Ishikawa (cell line): ENCODE results near the gene EIF4G2.

Experiments used
- CEBPB ChIP-seq: IDR thresholded peaks from 2 replicates; pipeline ENCODE4 v1.6.1; 2012
- CREB1 ChIP-seq: IDR thresholded peaks from 2 replicates; pipeline ENCODE4 v1.6.1; 2012; ENCODE audit warnings: low read depth
- EGR1 ChIP-seq: IDR thresholded peaks from 2 replicates; pipeline ENCODE4 v1.6.1; 2012
- EP300 ChIP-seq: IDR thresholded peaks from 2 replicates; pipeline ENCODE4 v1.6.1; 2012; ENCODE audit warnings: borderline replicate concordance
- FOXM1 ChIP-seq: IDR thresholded peaks from 2 replicates; pipeline ENCODE4 v1.6.1; 2012; ENCODE audit warnings: low read depth, borderline replicate concordance
- MAX ChIP-seq: IDR thresholded peaks from 2 replicates; pipeline ENCODE4 v1.6.1; 2012
- NFIC ChIP-seq: IDR thresholded peaks from 2 replicates; pipeline ENCODE4 v1.6.1; 2012
- RAD21 ChIP-seq: IDR thresholded peaks from 2 replicates; pipeline ENCODE4 v1.6.1; 2012; ENCODE audit warnings: low read depth
- TAF1 ChIP-seq: IDR thresholded peaks from 2 replicates; pipeline ENCODE4 v1.6.1; 2012; ENCODE audit warnings: low read depth, mild to moderate bottlenecking
- TCF12 ChIP-seq: IDR thresholded peaks from 2 replicates; pipeline ENCODE4 v1.6.1; 2012; ENCODE audit warnings: low read depth
- TEAD4 ChIP-seq: IDR thresholded peaks from 2 replicates; pipeline ENCODE4 v1.6.1; 2012
- YY1 ChIP-seq: IDR thresholded peaks from 2 replicates; pipeline ENCODE4 v1.6.1; 2012; ENCODE audit warnings: low read depth
- ZBTB7A ChIP-seq: IDR thresholded peaks from 2 replicates; pipeline ENCODE4 v1.6.1; 2012; ENCODE audit warnings: low read depth
- TF ChIP-seq, protein P1 (sequence below): IDR thresholded peaks from 2 replicates; pipeline ENCODE4 v1.6.1; 2012; ENCODE audit warnings: low read depth, mild to moderate bottlenecking
- TF ChIP-seq, protein P2 (sequence below): IDR thresholded peaks from 2 replicates; pipeline ENCODE4 v1.6.1; 2012

Gene EIF4G2

DNA sequence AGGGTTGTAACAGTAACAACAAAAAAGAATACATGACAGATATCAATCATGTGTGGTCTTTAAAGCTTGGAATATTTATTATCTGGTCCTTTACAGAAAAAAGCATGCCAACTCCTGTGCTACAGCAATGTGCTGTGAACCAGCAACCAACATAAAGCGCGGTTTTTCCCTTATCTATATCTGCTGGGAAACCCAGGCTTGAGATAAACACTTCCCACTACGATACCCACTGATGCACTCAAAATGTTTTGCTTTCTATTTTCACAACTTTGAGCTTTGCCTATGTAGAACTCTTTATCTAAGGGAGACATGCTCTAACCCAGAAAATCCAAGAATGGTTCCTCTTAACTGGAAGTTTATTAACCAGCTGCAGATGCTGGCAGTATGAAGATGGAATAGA is 30.2 kb upstream of the EIF4G2 start:
- TF ChIP-seq EGR1 (no peak), FOXM1 (no peak), EP300 (no peak), CREB1 (no peak), NFIC (no peak), YY1 (no peak), TCF12 (no peak), TAF1 (no peak)
- TF ChIP-seq, protein P1, sequence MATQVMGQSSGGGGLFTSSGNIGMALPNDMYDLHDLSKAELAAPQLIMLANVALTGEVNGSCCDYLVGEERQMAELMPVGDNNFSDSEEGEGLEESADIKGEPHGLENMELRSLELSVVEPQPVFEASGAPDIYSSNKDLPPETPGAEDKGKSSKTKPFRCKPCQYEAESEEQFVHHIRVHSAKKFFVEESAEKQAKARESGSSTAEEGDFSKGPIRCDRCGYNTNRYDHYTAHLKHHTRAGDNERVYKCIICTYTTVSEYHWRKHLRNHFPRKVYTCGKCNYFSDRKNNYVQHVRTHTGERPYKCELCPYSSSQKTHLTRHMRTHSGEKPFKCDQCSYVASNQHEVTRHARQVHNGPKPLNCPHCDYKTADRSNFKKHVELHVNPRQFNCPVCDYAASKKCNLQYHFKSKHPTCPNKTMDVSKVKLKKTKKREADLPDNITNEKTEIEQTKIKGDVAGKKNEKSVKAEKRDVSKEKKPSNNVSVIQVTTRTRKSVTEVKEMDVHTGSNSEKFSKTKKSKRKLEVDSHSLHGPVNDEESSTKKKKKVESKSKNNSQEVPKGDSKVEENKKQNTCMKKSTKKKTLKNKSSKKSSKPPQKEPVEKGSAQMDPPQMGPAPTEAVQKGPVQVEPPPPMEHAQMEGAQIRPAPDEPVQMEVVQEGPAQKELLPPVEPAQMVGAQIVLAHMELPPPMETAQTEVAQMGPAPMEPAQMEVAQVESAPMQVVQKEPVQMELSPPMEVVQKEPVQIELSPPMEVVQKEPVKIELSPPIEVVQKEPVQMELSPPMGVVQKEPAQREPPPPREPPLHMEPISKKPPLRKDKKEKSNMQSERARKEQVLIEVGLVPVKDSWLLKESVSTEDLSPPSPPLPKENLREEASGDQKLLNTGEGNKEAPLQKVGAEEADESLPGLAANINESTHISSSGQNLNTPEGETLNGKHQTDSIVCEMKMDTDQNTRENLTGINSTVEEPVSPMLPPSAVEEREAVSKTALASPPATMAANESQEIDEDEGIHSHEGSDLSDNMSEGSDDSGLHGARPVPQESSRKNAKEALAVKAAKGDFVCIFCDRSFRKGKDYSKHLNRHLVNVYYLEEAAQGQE: no peak

GRCh38 chr11:10838083-10838482 is 29.4 kb upstream of the EIF4G2 start:
- no peak for TF ChIP-seq FOXM1
- TF ChIP-seq EP300: no peak
- no peak for TF ChIP-seq TEAD4
- TF ChIP-seq ZBTB7A: no peak
- TF ChIP-seq CREB1: no peak
- no peak for TF ChIP-seq RAD21
- TF ChIP-seq CEBPB: no peak
- no peak for TF ChIP-seq NFIC
- no peak for TF ChIP-seq TCF12

GRCh38 chr11:10829139-10829538 is 20.4 kb upstream of the EIF4G2 start:
- TF ChIP-seq EP300: no peak
- TF ChIP-seq ZBTB7A: no peak
- TF ChIP-seq YY1: no peak
- TF ChIP-seq EGR1: no peak
- TF ChIP-seq RAD21: no peak
- no peak for TF ChIP-seq NFIC
- no peak for TF ChIP-seq FOXM1
- TF ChIP-seq CEBPB: no peak
- no peak for TF ChIP-seq TEAD4

GRCh38 chr11:10828402-10828801 is 19.7 kb upstream of the EIF4G2 start:
- TF ChIP-seq, protein P1: no peak
- TF ChIP-seq ZBTB7A (no peak), NFIC (no peak), EGR1 (no peak), TAF1 (no peak), TEAD4 (no peak), EP300 (no peak), CREB1 (no peak), CEBPB (no peak)
- TF ChIP-seq, protein P2, sequence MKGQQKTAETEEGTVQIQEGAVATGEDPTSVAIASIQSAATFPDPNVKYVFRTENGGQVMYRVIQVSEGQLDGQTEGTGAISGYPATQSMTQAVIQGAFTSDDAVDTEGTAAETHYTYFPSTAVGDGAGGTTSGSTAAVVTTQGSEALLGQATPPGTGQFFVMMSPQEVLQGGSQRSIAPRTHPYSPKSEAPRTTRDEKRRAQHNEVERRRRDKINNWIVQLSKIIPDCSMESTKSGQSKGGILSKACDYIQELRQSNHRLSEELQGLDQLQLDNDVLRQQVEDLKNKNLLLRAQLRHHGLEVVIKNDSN: no peak

DNA sequence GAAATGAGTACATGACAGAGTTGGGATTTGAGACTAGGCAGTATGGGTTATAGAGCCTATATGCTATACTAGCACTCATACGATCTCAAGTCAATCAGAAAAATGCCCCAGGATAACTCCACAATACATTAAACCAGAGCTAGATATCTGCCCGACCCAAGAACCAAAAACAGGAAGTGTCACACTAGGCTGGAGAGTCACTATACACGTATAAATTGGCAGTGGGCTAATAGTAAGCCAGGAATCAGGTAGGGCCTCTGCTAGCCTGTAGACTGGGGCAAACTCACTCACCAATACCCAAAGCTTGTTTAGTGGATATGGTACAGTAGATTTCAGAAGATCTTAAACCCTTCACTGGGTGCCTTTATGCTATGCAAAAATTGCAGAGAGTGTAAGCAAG is 16.2 kb upstream of the EIF4G2 start:
- no peak for TF ChIP-seq CEBPB
- TF ChIP-seq YY1: no peak
- TF ChIP-seq, protein P1: no peak
- no peak for TF ChIP-seq TCF12
- TF ChIP-seq TEAD4: no peak
- TF ChIP-seq NFIC: no peak
- TF ChIP-seq EGR1: no peak
- TF ChIP-seq ZBTB7A: no peak
- no peak for TF ChIP-seq RAD21
- TF ChIP-seq FOXM1: no peak
- no peak for TF ChIP-seq MAX
- no peak for TF ChIP-seq CREB1
- no peak for TF ChIP-seq TAF1
- TF ChIP-seq, protein P2: no peak
- no peak for TF ChIP-seq EP300
